K562 (cell line): ENCODE data around the gene PACSIN1. TPM values are rescaled to one million over a fixed set of nuclear protein-coding genes. Genes with fewer than 3 reads are reported as not detected.

Experiments used
- ATAC-seq: fragments of 200-7000 bp; cut with Tn5 transposase; 3 replicates; pipeline ENCODE4 v1.9.1; 2020; ENCODE audit warnings: moderate library complexity
- BruUV-seq: library from RNA; stranded (reverse); fragments of 400-500 nt; replicated peaks from 2 replicates; lab custom pipeline; 2021; lab: Mats Ljungman, UMichigan
- CTCF ChIA-PET: fragments of 300-600 bp; formaldehyde crosslinking; extraction: SDS; loops from one replicate; lab custom pipeline; 2021; ENCODE audit warnings: low intra/inter-chr PET ratio; lab: Yijun Ruan, JAX
- POLR2A ChIA-PET: fragments of 300-600, 350-650 bp; sonication (Branson Sonifier 250); formaldehyde crosslinking; extraction: SDS; loops from one replicate; lab custom pipeline; 2021; ENCODE audit warnings: antibody characterized with exemption, inconsistent platforms; lab: Yijun Ruan, JAX
- DNase-seq, 4 experiments: peaks; one replicate each; pipeline versions ENCODE4 v3.0.0 to v3.0.0-alpha.2; 2011 to 2018; ENCODE audit warnings: low spot score in 3 of 4, mixed read lengths in 3 of 4; ENCODE audit errors: extremely low read depth in 1 of 4
- FAIRE-seq: peaks from 2 replicates; lab custom pipeline; 2011; peaks lifted over from hg19 to GRCh38; lab: Jason Lieb, UNC
- H2AFZ ChIP-seq: 2 replicates; pipeline ENCODE4 v1.6.0; 2011; ENCODE audit warnings: low read depth, low read length, control low read depth, inconsistent platforms
- H3K27ac ChIP-seq: fragments of 200-600 bp; 3 replicates; pipeline ENCODE4 v1.8.0; 2011; ENCODE audit warnings: low read depth, mild to moderate bottlenecking, control low read depth, inconsistent platforms, low read length, moderate library complexity, mixed read lengths; ENCODE audit errors: extremely low read depth
- H3K27me3 ChIP-seq, 2 experiments: fragments of 300-600 bp in 1 of 2; 2 replicates in 1 of 2; 3 replicates in 1 of 2; pipeline versions ENCODE4 v1.6.0 to v1.8.0; 2011; ENCODE audit warnings: inconsistent platforms in 2 of 2, low read length in 2 of 2, mild to moderate bottlenecking in 1 of 2, mixed read lengths in 1 of 2, moderate library complexity in 1 of 2; ENCODE audit not compliant: control insufficient read depth in 2 of 2, insufficient read depth in 2 of 2
- H3K36me3 ChIP-seq: fragments of 300-600 bp; 3 replicates; pipeline ENCODE4 v1.8.0; 2011; ENCODE audit warnings: mild to moderate bottlenecking, low read length, inconsistent platforms; ENCODE audit not compliant: control insufficient read depth, insufficient read depth
- H3K4me1 ChIP-seq, 2 experiments: fragments of 200-600 bp in 1 of 2; replicated peaks in 1 of 2; 2 replicates in 1 of 2; 3 replicates in 1 of 2; pipeline versions ENCODE4 v1.5.1 to v1.8.0; 2011; ENCODE audit warnings: inconsistent platforms in 2 of 2, low read length in 2 of 2, mild to moderate bottlenecking in 1 of 2, mixed read lengths in 1 of 2, moderate library complexity in 1 of 2; ENCODE audit not compliant: control insufficient read depth in 2 of 2, insufficient read depth in 2 of 2
- H3K4me2 ChIP-seq: 2 replicates; pipeline ENCODE4 v1.6.1; 2011; ENCODE audit warnings: low read length, control low read depth, inconsistent platforms, mixed read lengths; ENCODE audit not compliant: insufficient read depth
- H3K4me3 ChIP-seq: fragments of 200-600 bp; sonication (generic), shearing (Covaris generic); 2 replicates; pipeline ENCODE4 v1.5.1; 2016; ENCODE audit warnings: control low read depth, inconsistent platforms
- H3K79me2 ChIP-seq: fragments of 200-600 bp; 3 replicates; pipeline ENCODE4 v1.8.0; 2011; ENCODE audit warnings: low read length, inconsistent platforms; ENCODE audit not compliant: control insufficient read depth, insufficient read depth
- H3K9ac ChIP-seq, 2 experiments: 2 replicates each; pipeline versions ENCODE4 v1.6.0 to v1.6.1; 2011; ENCODE audit warnings: low read depth in 2 of 2, low read length in 2 of 2, control low read depth in 1 of 2, inconsistent platforms in 1 of 2, mild to moderate bottlenecking in 1 of 2, mixed read lengths in 1 of 2; ENCODE audit not compliant: insufficient read depth in 1 of 2
- H3K9me1 ChIP-seq: one replicate; pipeline ENCODE4 v1.6.0; 2011; ENCODE audit warnings: inconsistent platforms, mild to moderate bottlenecking, low read length, moderate library complexity; ENCODE audit not compliant: control insufficient read depth, insufficient read depth
- H3K9me3 ChIP-seq: replicated peaks from 2 replicates; pipeline ENCODE4 v1.5.1; 2011; ENCODE audit warnings: low read depth, low read length, inconsistent platforms; ENCODE audit not compliant: control insufficient read depth, insufficient read depth
- H4K20me1 ChIP-seq: replicated peaks from 2 replicates; pipeline ENCODE4 v1.6.1; 2011; ENCODE audit warnings: low read length, inconsistent platforms, mixed read lengths; ENCODE audit not compliant: control insufficient read depth, insufficient read depth
- EWSR1 ChIP-seq: fragments of 450-650 bp; IDR thresholded peaks from 2 replicates; pipeline ENCODE4 v1.6.1; 2018; ENCODE audit warnings: borderline replicate concordance, mild to moderate bottlenecking, low read depth, moderate library complexity; ENCODE audit not compliant: partially characterized antibody
- SAFB2 ChIP-seq: fragments of 200-400 bp; formaldehyde crosslinking; IDR thresholded peaks from 2 replicates; pipeline ENCODE4 v1.6.1; 2018; ENCODE audit warnings: borderline replicate concordance, low read length, low read depth, moderate library complexity; ENCODE audit not compliant: severe bottlenecking
- ZNF695 ChIP-seq: fragments of 450-650 bp; formaldehyde crosslinking; IDR thresholded peaks from 2 replicates; pipeline ENCODE4 v1.4.0; 2020; ENCODE audit warnings: mild to moderate bottlenecking, moderate library complexity
- WGBS: fragments of 100-300 bp; shearing (Covaris generic); methylation state at CpG from one replicate; pipeline ENCODE4 v1.1.6; 2016; ENCODE audit warnings: low coverage, mixed read lengths; ENCODE audit not compliant: insufficient coverage; ENCODE audit errors: missing lambda C conversion rate; 5-methylcytosine and 5-hydroxymethylcytosine counted together
- in situ Hi-C: fragments of 300-500 bp; cut with MboI; formaldehyde crosslinking; loops from 4 replicates; pipeline ENCODE4 v1.15.0; 2018; ENCODE audit warnings: inconsistent platforms, mixed read lengths
- intact Hi-C: fragments of 100-400 bp; cut with micrococcal nuclease; formaldehyde crosslinking; loops from 2 replicates; pipeline ENCODE4 v1.14.2; 2022
- polyA plus RNA-seq, 8 experiments: library from polyadenylated mRNA; depleted of rRNA in 4 of 8; stranded (reverse) in 5 of 8; unstranded in 3 of 8; fragments of >200 nt; fragmentation: Nextera tagmentation in 2 of 8; fragmentation: Illumina TruSeq in 1 of 8; extraction: Ambion mirVana in 2 of 8; extraction: Trizol in 1 of 8; gene quantifications; 2 replicates each; pipeline versions ENCODE4 v1.2.1 to v1.2.3, GENCODE V29; 2011 to 2014; ENCODE audit warnings: inconsistent platforms in 1 of 8, missing spikeins in 1 of 8
- total RNA-seq, 7 experiments: library from RNA; depleted of rRNA in 6 of 7; stranded (reverse); fragments of >200 nt in 6 of 7; fragmentation: Illumina TruSeq in 2 of 7; extraction: Trizol in 2 of 7; gene quantifications; 2 replicates each; pipeline versions ENCODE4 v1.2.1 to v1.2.3, GENCODE V29; 2011 to 2021; ENCODE audit warnings: low replicate concordance in 1 of 7
- TF ChIP-seq, protein P1 (sequence below), 2 experiments: fragments of 200-800 bp in 1 of 2; sonication (Bioruptor generic) in 1 of 2; sonication (generic) in 1 of 2; formaldehyde crosslinking in 1 of 2; IDR thresholded peaks in 1 of 2; conservative IDR thresholded peaks in 1 of 2; 2 replicates each; pipeline versions ENCODE4 v1.5.0 to v1.6.1; 2016 to 2020; ENCODE audit warnings: missing compliant biosample characterization in 1 of 2, missing genetic modification characterization in 1 of 2, missing genetic modification reagents in 1 of 2
- TF ChIP-seq, protein P2 (sequence below): fragments of 450-650 bp; conservative IDR thresholded peaks from 2 replicates; pipeline ENCODE4 v1.6.1; 2016; ENCODE audit warnings: missing genetic modification characterization, low read depth, mild to moderate bottlenecking, control low read depth, missing compliant biosample characterization
- TF ChIP-seq, protein P3 (sequence below): fragments of 250-450 bp; sonication (Bioruptor Pico); IDR thresholded peaks from 2 replicates; pipeline ENCODE4 v1.5.0; 2021; ENCODE audit warnings: mild to moderate bottlenecking, moderate library complexity
- TF ChIP-seq, protein P4 (sequence below), 2 experiments: fragments of 450-650 bp in 1 of 2; sonication (generic) in 1 of 2; formaldehyde crosslinking; conservative IDR thresholded peaks; 2 replicates each; pipeline versions ENCODE4 v1.4.0 to v1.8.1; 2020 to 2022; ENCODE audit warnings: mild to moderate bottlenecking in 1 of 2, missing genetic modification reagents in 1 of 2
- TF ChIP-seq, protein P5 (sequence below): sonication (generic); formaldehyde crosslinking; IDR thresholded peaks from 2 replicates; pipeline ENCODE4 v1.8.1; 2023; ENCODE audit warnings: mild to moderate bottlenecking, missing genetic modification reagents

The PACSIN1 gene
- total and polyA plus RNA-seq, 9 of the 15 experiments (the other 6 are each of a cell fraction or from before 2014, with no cell fraction given), result 0.01 to 1.7 (median 0.45) TPM

DNA sequence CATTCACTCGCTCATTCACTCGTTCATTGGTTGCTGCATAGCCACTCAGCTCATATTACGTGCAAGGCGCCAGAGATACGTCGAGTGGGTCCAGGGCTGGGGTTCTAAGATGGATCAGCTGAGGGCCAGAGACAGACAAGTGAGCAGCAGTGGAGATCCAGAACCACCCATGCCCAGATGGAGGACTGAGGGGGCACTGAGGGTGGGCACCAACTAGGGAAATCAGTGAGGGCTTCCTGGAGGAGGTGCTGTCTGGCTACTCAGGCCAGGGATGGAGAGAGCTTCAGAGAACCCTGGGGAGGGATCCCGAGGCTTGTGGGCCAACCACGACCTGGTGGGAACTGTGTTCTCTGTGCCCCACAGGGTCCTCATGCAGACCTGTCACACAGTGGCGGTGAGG, 90.6 kb downstream of the PACSIN1 start (continued):
- TF ChIP-seq SAFB2 (no peak), EWSR1 (no peak)
- TF ChIP-seq, protein P1, sequence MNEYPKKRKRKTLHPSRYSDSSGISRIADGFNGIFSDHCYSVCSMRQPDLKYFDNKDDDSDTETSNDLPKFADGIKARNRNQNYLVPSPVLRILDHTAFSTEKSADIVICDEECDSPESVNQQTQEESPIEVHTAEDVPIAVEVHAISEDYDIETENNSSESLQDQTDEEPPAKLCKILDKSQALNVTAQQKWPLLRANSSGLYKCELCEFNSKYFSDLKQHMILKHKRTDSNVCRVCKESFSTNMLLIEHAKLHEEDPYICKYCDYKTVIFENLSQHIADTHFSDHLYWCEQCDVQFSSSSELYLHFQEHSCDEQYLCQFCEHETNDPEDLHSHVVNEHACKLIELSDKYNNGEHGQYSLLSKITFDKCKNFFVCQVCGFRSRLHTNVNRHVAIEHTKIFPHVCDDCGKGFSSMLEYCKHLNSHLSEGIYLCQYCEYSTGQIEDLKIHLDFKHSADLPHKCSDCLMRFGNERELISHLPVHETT (CRISPR knock-in tag; conservative IDR thresholded peaks at IDR 0.05 in 1 of 2, IDR thresholded peaks at IDR 0.05 in 1 of 2), result no peak
- TF ChIP-seq, protein P2, sequence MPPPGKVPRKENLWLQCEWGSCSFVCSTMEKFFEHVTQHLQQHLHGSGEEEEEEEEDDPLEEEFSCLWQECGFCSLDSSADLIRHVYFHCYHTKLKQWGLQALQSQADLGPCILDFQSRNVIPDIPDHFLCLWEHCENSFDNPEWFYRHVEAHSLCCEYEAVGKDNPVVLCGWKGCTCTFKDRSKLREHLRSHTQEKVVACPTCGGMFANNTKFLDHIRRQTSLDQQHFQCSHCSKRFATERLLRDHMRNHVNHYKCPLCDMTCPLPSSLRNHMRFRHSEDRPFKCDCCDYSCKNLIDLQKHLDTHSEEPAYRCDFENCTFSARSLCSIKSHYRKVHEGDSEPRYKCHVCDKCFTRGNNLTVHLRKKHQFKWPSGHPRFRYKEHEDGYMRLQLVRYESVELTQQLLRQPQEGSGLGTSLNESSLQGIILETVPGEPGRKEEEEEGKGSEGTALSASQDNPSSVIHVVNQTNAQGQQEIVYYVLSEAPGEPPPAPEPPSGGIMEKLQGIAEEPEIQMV, result no peak

DNA sequence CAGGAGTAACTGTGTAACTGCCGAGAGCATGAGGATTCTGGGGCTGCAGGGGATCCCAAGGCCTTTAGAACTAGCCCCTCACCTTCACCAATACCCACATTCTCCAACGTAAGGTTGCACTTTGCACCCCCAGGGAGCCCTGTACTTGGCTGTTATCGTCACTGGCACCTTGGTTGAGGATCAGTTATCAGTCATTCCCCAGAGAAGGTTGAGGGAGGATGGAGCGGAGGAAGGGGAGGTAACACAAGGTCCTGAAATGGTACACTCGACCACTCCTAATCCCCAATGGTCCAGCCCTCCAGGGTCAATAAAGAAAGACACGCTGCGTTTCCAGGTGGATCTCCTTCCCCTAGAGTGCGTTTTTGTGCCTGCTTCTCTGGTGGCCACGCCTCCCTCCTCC, 91.4 kb downstream of the PACSIN1 start:
- DNase-seq (peak; percentile 73 to 86 (median 74)), FAIRE-seq (peak; percentile 90), ATAC-seq (no peak)
- in situ Hi-C loops (no loop called here), intact Hi-C loops (no loop called here)
- Histone ChIP-seq H2AFZ (peak overlapping the region; percentile 66), H3K4me1 (peaks cover 46 to 78% of the 10 kb centered on the region in 2 experiments), H3K4me2 (peak overlapping the region; percentile 64), H4K20me1 (no peaks in the 10 kb centered on the region), H3K9ac (peak overlapping the region in 1 of 2 experiments; percentile 33; a peak in 1 of 4 replicates), H3K27me3 (no peaks in the 10 kb centered on the region), H3K79me2 (no peaks in the 10 kb centered on the region), H3K9me3 (peaks cover 8% of the 10 kb centered on the region), H3K36me3 (no peaks in the 10 kb centered on the region), H3K9me1 (peaks cover 5% of the 10 kb centered on the region), H3K4me3 (no peak overlapping the region), H3K27ac (no peak overlapping the region; the same call in 2 of the 3 replicates)
- ChIA-PET POLR2A (no interaction called here), CTCF (no interaction called here)
- BruUV-seq, result no TSS peak
- WGBS, result 10% methylated on average over 9 of the region's 9 CpGs
- TF ChIP-seq, protein P3, sequence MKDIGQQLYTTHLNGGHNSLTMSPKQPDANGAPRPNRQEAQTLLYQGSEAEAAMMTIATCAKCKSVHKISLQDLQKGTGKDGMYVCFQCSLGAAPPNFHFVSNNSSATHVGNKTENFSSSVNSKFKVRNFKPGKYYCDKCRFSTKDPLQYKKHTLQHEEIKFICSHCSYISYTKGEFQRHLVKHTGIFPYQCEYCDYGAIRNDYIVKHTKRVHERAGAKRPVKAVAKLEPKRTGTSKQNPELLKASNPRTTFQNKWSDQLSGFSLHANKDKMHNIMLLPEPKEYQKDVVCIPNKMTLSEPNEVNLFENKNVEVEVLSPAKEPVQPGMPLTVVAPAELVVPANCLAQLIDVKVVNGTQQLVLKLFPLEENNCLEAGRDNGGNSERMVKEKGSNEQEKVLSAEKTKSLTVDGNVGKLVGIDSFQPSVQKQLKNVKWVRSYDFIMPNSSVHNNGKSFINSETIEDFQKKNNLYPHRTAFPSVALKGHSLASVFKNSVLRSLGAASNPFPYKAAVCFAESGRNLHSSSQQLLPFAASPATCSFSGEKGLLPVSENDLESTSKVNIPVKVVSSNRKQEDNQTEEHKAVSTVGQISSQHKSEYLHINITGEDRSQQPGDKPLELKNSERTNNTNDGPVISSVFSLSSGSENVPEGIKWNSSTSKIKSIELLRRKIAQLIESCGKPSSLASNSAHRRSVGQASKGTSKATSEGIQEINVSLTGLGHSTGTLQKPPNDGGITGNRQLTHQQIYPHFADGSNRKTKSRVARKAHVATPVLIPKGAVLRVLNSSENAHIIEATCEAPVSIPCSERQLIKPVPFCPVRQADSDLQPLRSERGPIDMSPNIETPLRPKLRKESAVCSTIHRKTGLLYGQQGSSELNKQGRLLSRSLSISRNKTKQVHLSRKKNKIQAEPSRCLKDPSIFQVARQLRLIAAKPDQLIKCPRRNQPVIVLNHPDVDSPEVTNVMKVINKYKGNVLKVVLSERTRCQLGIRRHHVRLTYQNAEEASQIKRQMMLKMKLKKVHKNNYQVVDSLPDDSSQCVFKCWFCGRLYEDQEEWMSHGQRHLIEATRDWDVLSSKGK, result no peak
- TF ChIP-seq, protein P4, sequence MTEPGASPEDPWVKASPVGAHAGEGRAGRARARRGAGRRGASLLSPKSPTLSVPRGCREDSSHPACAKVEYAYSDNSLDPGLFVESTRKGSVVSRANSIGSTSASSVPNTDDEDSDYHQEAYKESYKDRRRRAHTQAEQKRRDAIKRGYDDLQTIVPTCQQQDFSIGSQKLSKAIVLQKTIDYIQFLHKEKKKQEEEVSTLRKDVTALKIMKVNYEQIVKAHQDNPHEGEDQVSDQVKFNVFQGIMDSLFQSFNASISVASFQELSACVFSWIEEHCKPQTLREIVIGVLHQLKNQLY (CRISPR knock-in tag; conservative IDR thresholded peaks at IDR 0.05), result no peak
- TF ChIP-seq ZNF695 (CRISPR knock-in tag), result no peak
- TF ChIP-seq, protein P5, sequence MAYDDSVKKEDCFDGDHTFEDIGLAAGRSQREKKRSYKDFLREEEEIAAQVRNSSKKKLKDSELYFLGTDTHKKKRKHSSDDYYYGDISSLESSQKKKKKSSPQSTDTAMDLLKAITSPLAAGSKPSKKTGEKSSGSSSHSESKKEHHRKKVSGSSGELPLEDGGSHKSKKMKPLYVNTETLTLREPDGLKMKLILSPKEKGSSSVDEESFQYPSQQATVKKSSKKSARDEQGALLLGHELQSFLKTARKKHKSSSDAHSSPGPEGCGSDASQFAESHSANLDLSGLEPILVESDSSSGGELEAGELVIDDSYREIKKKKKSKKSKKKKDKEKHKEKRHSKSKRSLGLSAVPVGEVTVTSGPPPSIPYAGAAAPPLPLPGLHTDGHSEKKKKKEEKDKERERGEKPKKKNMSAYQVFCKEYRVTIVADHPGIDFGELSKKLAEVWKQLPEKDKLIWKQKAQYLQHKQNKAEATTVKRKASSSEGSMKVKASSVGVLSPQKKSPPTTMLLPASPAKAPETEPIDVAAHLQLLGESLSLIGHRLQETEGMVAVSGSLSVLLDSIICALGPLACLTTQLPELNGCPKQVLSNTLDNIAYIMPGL (CRISPR knock-in tag), result no peak
